MCF 10A (cell line): ENCODE measurements around the gene HSDL2. TPM values are rescaled to one million over a fixed set of nuclear protein-coding genes. Genes with fewer than 3 reads are reported as not detected.

ENCODE experiments used
- BruUV-seq: library from RNA; stranded (reverse); fragments of 400-500 nt; replicated peaks from 2 replicates; lab custom pipeline; 2021; lab: Mats Ljungman, UMichigan
- CTCF ChIA-PET: fragments of 300-600 bp; sonication (Branson Sonifier 250); formaldehyde crosslinking; extraction: SDS; loops from one replicate; lab custom pipeline; 2021; ENCODE audit warnings: antibody characterized with exemption, inconsistent platforms; lab: Yijun Ruan, JAX
- POLR2A ChIA-PET: fragments of 300-600, 350-650 bp; sonication (Branson Sonifier 250); formaldehyde crosslinking; extraction: SDS; loops from one replicate; lab custom pipeline; 2020; ENCODE audit warnings: antibody characterized with exemption, inconsistent platforms; lab: Yijun Ruan, JAX
- DNase-seq: peaks from one replicate; pipeline ENCODE4 v3.0.0-alpha.2; 2018; ENCODE audit not compliant: unreplicated experiment
- H3K27ac Mint-ChIP-seq: one replicate; pipeline ENCODE4 v1.8.0; 2022; ENCODE audit warnings: mild to moderate bottlenecking, low read depth, mixed read lengths; ENCODE audit not compliant: unreplicated experiment
- H3K27me3 Mint-ChIP-seq: one replicate; pipeline ENCODE4 v1.8.0; 2022; ENCODE audit warnings: mixed read lengths; ENCODE audit not compliant: insufficient read depth, unreplicated experiment
- H3K36me3 Mint-ChIP-seq: one replicate; pipeline ENCODE4 v1.8.0; 2022; ENCODE audit warnings: mild to moderate bottlenecking, moderate library complexity, mixed read lengths; ENCODE audit not compliant: insufficient read depth, unreplicated experiment
- H3K4me1 Mint-ChIP-seq: one replicate; pipeline ENCODE4 v1.8.0; 2022; ENCODE audit warnings: mixed read lengths; ENCODE audit not compliant: insufficient read depth, unreplicated experiment
- H3K4me3 Mint-ChIP-seq: one replicate; pipeline ENCODE4 v1.8.0; 2022; ENCODE audit warnings: mild to moderate bottlenecking, moderate library complexity, mixed read lengths; ENCODE audit not compliant: unreplicated experiment
- H3K9me3 Mint-ChIP-seq: one replicate; pipeline ENCODE4 v1.8.0; 2022; ENCODE audit warnings: mixed read lengths; ENCODE audit not compliant: unreplicated experiment
- CTCF ChIP-seq: fragments of 200-600 bp; IDR thresholded peaks from one replicate; pipeline ENCODE4 v1.8.0; 2022; ENCODE audit warnings: antibody characterized with exemption, mild to moderate bottlenecking; ENCODE audit not compliant: unreplicated experiment
- intact Hi-C: fragments of 100-400 bp; cut with micrococcal nuclease; formaldehyde crosslinking; loops from 2 replicates; pipeline ENCODE4 v1.14.1; 2022
- total RNA-seq: library from RNA; stranded (reverse); gene quantifications from 2 replicates; pipeline ENCODE4 v1.2.3, GENCODE V29; 2022

Gene HSDL2
- total RNA-seq, 1 experiment from 2014 or later, result 26.7 TPM

- BruUV-seq, result no TSS peak
- H3K27me3 Mint-ChIP-seq, result no peaks in the 10 kb centered on the region
- no peak overlapping the region for H3K4me3 Mint-ChIP-seq
- DNase-seq, result no peak
- peaks cover 8% of the 10 kb centered on the region for H3K9me3 Mint-ChIP-seq
- TF ChIP-seq CTCF, result no peak
- POLR2A ChIA-PET, result no interaction called here
- H3K36me3 Mint-ChIP-seq, result no peaks in the 10 kb centered on the region
- intact Hi-C loops, result no loop called here
- H3K4me1 Mint-ChIP-seq, result no peaks in the 10 kb centered on the region
- CTCF ChIA-PET, result interaction anchor here (0.9 kb wide), 1 partner anchor 20 kb away, joined by 3 read pairs; no protein-coding TSS in a partner anchor
- no peak overlapping the region for H3K27ac Mint-ChIP-seq
Observed at GRCh38 chr9:112501287-112501686, 121.4 kb downstream of the HSDL2 start.

GRCh38 chr9:112502175-112502946 is 122.5 kb downstream of the HSDL2 start:
- ChIA-PET CTCF (no interaction called here), POLR2A (interaction anchor here (0.8 kb wide), 1 partner anchor 9 kb away, joined by 3 read pairs; no protein-coding TSS in a partner anchor)
- Mint-ChIP-seq H3K27ac (no peak overlapping the region), H3K4me1 (no peaks in the 10 kb centered on the region), H3K4me3 (no peak overlapping the region), H3K27me3 (no peaks in the 10 kb centered on the region), H3K9me3 (peaks cover 8% of the 10 kb centered on the region), H3K36me3 (no peaks in the 10 kb centered on the region)
- TF ChIP-seq CTCF, result no peak
- intact Hi-C loops, result no loop called here
- BruUV-seq, result no TSS peak
- no peak for DNase-seq

GRCh38 chr9:112503170-112503569 is 123.3 kb downstream of the HSDL2 start:
- H3K36me3 Mint-ChIP-seq, result no peaks in the 10 kb centered on the region
- H3K9me3 Mint-ChIP-seq, result peaks cover 8% of the 10 kb centered on the region
- H3K4me3 Mint-ChIP-seq, result no peak overlapping the region
- DNase-seq, result no peak
- CTCF ChIA-PET, result interaction anchor here (0.6 kb wide), 1 partner anchor 399 kb away, joined by 3 read pairs; no protein-coding TSS in a partner anchor
- H3K4me1 Mint-ChIP-seq, result no peaks in the 10 kb centered on the region
- POLR2A ChIA-PET, result interaction anchor here (0.8 to 1.1 kb wide), 2 partner anchors 9 to 15 kb away, joined by 3 read pairs; no protein-coding TSS in a partner anchor
- intact Hi-C loops, result no loop called here
- no TSS peak for BruUV-seq
- no peaks in the 10 kb centered on the region for H3K27me3 Mint-ChIP-seq
- H3K27ac Mint-ChIP-seq, result no peak overlapping the region
- TF ChIP-seq CTCF, result no peak

GRCh38 chr9:112505086-112505485 is 125.2 kb downstream of the HSDL2 start:
- ChIA-PET CTCF (interaction anchor here (1.0 kb wide), 1 partner anchor 15 kb away, joined by 3 read pairs; no protein-coding TSS in a partner anchor), POLR2A (no interaction called here)
- H3K27me3 Mint-ChIP-seq, result no peaks in the 10 kb centered on the region
- no peak overlapping the region for H3K4me3 Mint-ChIP-seq
- H3K9me3 Mint-ChIP-seq, result no peaks in the 10 kb centered on the region
- H3K4me1 Mint-ChIP-seq, result no peaks in the 10 kb centered on the region
- no peak for DNase-seq
- TF ChIP-seq CTCF, result no peak
- H3K27ac Mint-ChIP-seq, result no peak overlapping the region
- no TSS peak for BruUV-seq
- intact Hi-C loops, result no loop called here
- no peaks in the 10 kb centered on the region for H3K36me3 Mint-ChIP-seq
